GM18526 (cell line): ENCODE data around the gene EPHB1.

ENCODE experiments used
- POLR2A ChIP-seq: IDR thresholded peaks from 3 replicates; pipeline ENCODE4 v1.6.1; 2011; ENCODE audit not compliant: insufficient read length; ENCODE audit errors: extremely low read depth

Gene EPHB1

GRCh38 chr3:135083756-135084155 lies 288.7 kb downstream of the EPHB1 start:
- no peak for TF ChIP-seq POLR2A

- TF ChIP-seq POLR2A, result no peak
Measured at GRCh38 chr3:135084405-135084804, 289.3 kb downstream of the EPHB1 start.

GRCh38 chr3:135084976-135085375 lies 289.9 kb downstream of the EPHB1 start:
- no peak for TF ChIP-seq POLR2A

- TF ChIP-seq POLR2A, result no peak
Measured at GRCh38 chr3:135085652-135086436, 290.8 kb downstream of the EPHB1 start.

DNA sequence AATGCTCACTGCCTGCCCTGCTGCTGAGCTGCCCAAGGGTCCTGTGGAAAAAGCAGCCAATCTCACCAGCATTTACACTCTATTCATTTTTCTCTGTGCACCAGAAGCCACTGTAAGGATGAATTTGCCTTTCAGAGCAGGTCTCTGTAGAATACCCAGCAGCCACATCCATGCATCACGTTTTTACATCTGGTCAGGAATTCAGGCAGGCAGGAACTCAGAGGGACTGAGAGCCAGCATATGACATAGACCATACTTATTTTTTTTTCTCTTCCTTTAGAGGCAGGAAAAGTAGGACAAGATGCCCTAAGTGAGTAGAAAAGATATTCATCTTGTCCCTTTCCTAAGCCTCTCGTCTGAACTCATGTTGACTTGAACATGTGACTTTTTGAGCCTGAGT lies 292.7 kb downstream of the EPHB1 start:
- TF ChIP-seq POLR2A, result no peak

- TF ChIP-seq POLR2A, result no peak
Measured at GRCh38 chr3:135089451-135089850, 294.4 kb downstream of the EPHB1 start.

DNA sequence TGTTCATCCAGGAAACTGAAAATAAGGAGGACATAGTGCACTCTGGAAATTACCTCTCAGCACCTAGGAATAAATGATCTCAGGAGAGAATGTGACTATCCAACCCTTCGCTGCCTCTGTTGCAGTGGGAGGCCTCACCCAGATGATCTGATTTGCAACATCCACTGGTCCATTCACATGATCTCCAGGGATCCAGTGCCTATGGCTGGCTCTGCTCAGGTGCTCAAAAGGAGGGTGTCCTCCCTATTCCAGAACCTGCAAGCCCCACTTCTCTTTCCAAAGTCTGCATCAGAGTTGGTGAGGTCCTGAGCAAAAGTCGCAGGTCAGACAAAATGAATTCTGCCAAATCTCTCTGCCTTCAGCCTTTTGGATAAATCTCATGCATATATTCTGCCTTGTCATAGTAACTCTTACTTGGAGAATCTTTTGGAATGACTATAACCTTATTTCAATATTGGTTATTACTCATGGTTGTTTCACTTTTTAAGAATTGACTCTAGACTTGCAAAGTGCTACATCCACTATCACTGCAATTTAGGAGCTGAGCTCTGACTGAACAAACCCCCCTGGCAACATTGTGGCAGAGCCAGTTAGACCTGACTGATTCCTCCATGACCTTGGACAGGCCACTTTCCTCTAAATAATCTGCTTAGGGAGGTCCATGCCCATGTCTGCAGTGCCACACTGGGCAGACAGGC lies 295.1 kb downstream of the EPHB1 start:
- no peak for TF ChIP-seq POLR2A

- no peak for TF ChIP-seq POLR2A
Measured at GRCh38 chr3:135091946-135092345, 296.9 kb downstream of the EPHB1 start.

DNA sequence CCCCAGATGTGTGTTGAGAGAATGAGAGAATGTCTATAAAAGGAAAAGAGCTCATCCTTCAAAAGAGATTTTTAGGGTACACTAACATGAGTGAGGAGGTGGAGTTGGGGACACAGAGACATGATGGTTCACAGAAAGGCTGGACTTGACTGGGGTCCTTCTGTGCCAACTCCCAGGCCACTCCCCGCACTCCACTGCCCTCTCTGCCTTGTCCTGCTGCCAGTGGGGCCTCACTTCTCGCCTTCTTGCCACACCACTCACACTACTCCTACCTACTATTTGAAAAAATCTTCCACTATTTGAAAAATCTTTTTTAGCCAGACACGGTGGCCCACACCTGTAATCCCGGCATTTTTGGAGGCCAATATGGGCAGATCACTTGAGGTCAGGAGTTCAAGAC lies 298.1 kb downstream of the EPHB1 start:
- TF ChIP-seq POLR2A, result no peak

GRCh38 chr3:135097276-135097946 lies 302.4 kb downstream of the EPHB1 start:
- TF ChIP-seq POLR2A, result no peak

DNA sequence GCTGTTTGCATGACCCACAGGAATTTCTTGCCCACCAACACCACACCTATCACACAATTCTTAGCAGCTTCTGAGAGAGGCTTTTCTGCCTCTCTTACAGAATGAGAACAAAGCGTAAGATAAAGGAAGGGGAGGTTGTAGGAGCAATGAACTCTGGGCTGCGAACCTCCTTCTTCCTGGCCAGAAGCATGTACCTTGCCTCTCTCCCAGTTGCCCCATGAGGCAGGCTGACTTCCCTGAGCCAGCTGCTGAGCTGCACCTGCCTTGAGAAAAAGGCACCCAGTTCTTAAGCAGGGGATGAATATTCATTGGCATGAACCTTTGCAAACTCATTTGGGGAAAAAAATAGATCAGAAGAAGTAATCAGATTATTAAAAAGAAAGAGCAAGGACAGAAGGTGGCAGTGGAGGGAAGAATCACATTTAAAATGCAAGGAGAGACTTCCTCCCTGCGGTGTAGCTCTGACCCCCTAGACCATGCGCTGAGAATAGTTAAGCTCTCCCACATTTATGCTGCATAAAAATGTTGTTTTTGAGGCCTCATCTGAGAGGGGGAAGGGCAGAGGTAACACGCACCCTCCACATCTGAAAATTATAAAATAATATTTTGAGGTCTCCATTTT lies 304.8 kb downstream of the EPHB1 start:
- no peak for TF ChIP-seq POLR2A

- TF ChIP-seq POLR2A, result no peak
Measured at GRCh38 chr3:135100366-135100765, 305.3 kb downstream of the EPHB1 start.

- no peak for TF ChIP-seq POLR2A
Measured at GRCh38 chr3:135103917-135104316, 308.9 kb downstream of the EPHB1 start.

- TF ChIP-seq POLR2A, result no peak
Measured at GRCh38 chr3:135106445-135106844, 311.4 kb downstream of the EPHB1 start.

- TF ChIP-seq POLR2A, result no peak
Measured at GRCh38 chr3:135107043-135107442, 312.0 kb downstream of the EPHB1 start.

DNA sequence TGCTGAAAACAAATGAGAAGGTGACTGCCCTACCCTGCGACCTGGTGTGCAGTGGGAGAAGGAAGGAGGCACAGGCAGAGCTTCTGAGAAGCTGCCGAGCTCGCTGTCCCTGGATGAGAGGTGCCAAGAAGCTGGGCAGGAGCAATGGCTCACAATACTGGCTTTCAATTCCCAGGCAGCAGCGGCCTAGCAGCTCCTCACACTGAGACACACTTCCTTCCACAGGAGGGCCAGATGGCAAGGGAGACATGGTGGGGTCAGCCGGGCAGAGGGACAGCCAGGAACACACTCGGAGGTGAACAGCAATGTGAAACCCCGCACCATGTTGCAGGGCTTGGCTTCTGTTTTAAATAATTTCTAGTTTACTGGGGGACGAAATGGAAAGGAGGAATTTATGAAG lies 314.6 kb downstream of the EPHB1 start:
- no peak for TF ChIP-seq POLR2A

- no peak for TF ChIP-seq POLR2A
Measured at GRCh38 chr3:135117977-135118376, 322.9 kb downstream of the EPHB1 start.
